Stimulated activated CD4-positive, alpha-beta T cell treated with anti-CD3 and anti-CD28 coated beads, Interleukin-4, amount 100 ng/mL, for 1 hour (primary cell): ENCODE measurements around the gene GRM5.
A peak's percentile ranks its signal among the peaks of the same experiment; 100 is the strongest.

ENCODE experiments used
- DNase-seq: peaks from one replicate; pipeline ENCODE4 v3.0.0-alpha.2; 2020

The GRM5 gene

GRCh38 chr11:88603091-88603867, 462.5 kb downstream of the GRM5 start:
- no peak for DNase-seq

- DNase-seq = no peak
These were observed 468.4 kb downstream of the GRM5 start for GRCh38 chr11:88597387-88597786.

GRCh38 chr11:88596786-88597185, 469.0 kb downstream of the GRM5 start:
- DNase-seq = no peak

- DNase-seq = no peak
These were observed 471.4 kb downstream of the GRM5 start for GRCh38 chr11:88594274-88594950.

- DNase-seq = no peak
These were observed 475.4 kb downstream of the GRM5 start for GRCh38 chr11:88590361-88590760.

- no peak for DNase-seq
These were observed 482.5 kb downstream of the GRM5 start for GRCh38 chr11:88583251-88583650.

- no peak for DNase-seq
These were observed 486.3 kb downstream of the GRM5 start for GRCh38 chr11:88579466-88579865.

- DNase-seq = no peak
These were observed 489.0 kb downstream of the GRM5 start for GRCh38 chr11:88576741-88577140.

GRCh38 chr11:88575916-88576315, 489.9 kb downstream of the GRM5 start:
- no peak for DNase-seq

GRCh38 chr11:88569342-88569741, 496.4 kb downstream of the GRM5 start:
- no peak for DNase-seq

- DNase-seq = no peak
These were observed 510.0 kb downstream of the GRM5 start for GRCh38 chr11:88555829-88556202.

GRCh38 chr11:88555018-88555828, 510.6 kb downstream of the GRM5 start:
- DNase-seq = no peak

GRCh38 chr11:88553204-88553603, 512.6 kb downstream of the GRM5 start:
- no peak for DNase-seq

- peak; percentile 55 for DNase-seq
These were observed 513.3 kb downstream of the GRM5 start for GRCh38 chr11:88552379-88553062.

- no peak for DNase-seq
These were observed 521.0 kb downstream of the GRM5 start for GRCh38 chr11:88544656-88545280.

GRCh38 chr11:88543902-88544655, 521.7 kb downstream of the GRM5 start:
- peak; percentile 71 for DNase-seq

GRCh38 chr11:88541006-88541405, 524.8 kb downstream of the GRM5 start:
- no peak for DNase-seq

- no peak for DNase-seq
These were observed 527.7 kb downstream of the GRM5 start for GRCh38 chr11:88538098-88538497.

GRCh38 chr11:88537613-88538012, 528.2 kb downstream of the GRM5 start:
- DNase-seq = no peak

- no peak for DNase-seq
These were observed 529.0 kb downstream of the GRM5 start for GRCh38 chr11:88536616-88537265.

GRCh38 chr11:88535916-88536547, 529.8 kb downstream of the GRM5 start:
- no peak for DNase-seq
